DND-41 (cell line): ENCODE measurements around the gene ACVRL1.

Experiments used
- EZH2 ChIP-seq: IDR thresholded peaks from 3 replicates; pipeline ENCODE4 v1.6.1; 2012; ENCODE audit warnings: borderline replicate concordance, low read depth, mild to moderate bottlenecking, moderate library complexity, low read length, inconsistent platforms; ENCODE audit not compliant: severe bottlenecking
- TF ChIP-seq, protein P1 (sequence below): IDR thresholded peaks from 2 replicates; pipeline ENCODE4 v1.5.1; 2012; ENCODE audit warnings: borderline replicate concordance, low read length, moderate library complexity, mild to moderate bottlenecking; ENCODE audit not compliant: poor library complexity, severe bottlenecking; ENCODE audit errors: extremely low read depth

DNA sequence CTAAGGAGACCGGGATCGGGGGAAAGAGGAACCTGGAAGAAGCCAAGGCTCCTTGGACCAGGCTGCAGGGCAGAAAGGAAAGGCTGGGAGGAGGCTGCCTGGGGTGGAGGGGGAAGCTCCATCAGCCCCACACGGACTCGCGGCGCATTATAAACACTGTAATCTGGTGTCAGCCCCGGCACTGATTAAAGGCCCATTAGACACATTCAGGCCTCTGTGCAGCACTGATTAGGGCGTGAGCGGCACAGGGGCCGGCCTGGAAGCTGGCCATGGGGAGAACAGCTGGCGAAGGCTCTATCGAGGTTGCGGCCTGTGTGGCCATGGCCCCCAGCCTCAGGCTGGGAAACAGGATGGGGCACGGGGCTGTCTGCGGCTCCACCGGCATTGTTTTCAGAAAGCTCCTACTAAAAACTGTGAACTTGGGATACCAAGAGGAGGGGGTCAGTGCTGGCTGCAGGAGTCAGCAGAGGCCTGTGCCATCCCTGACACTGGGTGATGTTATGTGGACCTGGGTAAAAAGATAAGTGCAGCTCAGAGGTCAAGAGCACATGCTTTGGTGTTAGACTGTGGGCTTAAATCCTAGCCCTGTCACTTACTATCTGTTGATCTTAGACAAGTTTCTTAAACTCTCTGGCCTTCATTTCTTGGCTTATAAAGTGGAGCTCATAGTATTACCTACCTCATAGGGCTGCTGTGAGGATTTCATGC, 10.6 kb downstream of the ACVRL1 start:
- TF ChIP-seq, protein P1, sequence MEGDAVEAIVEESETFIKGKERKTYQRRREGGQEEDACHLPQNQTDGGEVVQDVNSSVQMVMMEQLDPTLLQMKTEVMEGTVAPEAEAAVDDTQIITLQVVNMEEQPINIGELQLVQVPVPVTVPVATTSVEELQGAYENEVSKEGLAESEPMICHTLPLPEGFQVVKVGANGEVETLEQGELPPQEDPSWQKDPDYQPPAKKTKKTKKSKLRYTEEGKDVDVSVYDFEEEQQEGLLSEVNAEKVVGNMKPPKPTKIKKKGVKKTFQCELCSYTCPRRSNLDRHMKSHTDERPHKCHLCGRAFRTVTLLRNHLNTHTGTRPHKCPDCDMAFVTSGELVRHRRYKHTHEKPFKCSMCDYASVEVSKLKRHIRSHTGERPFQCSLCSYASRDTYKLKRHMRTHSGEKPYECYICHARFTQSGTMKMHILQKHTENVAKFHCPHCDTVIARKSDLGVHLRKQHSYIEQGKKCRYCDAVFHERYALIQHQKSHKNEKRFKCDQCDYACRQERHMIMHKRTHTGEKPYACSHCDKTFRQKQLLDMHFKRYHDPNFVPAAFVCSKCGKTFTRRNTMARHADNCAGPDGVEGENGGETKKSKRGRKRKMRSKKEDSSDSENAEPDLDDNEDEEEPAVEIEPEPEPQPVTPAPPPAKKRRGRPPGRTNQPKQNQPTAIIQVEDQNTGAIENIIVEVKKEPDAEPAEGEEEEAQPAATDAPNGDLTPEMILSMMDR = no peak
- TF ChIP-seq EZH2 = no peak
